Mucosa of stomach (tissue), 1 donor: ENCODE data around the gene MORC2.

Experiments used
- H3K27me3 ChIP-seq: one replicate; pipeline ENCODE4 v1.7.0; 2013; ENCODE audit warnings: mild to moderate bottlenecking, low read length; ENCODE audit not compliant: control insufficient read depth, insufficient read depth
- H3K36me3 ChIP-seq: one replicate; pipeline ENCODE4 v1.7.0; 2013; ENCODE audit warnings: low read length; ENCODE audit not compliant: control insufficient read depth, insufficient read depth
- H3K4me1 ChIP-seq: one replicate; pipeline ENCODE4 v1.7.0; 2013; ENCODE audit warnings: mild to moderate bottlenecking, low read length; ENCODE audit not compliant: control insufficient read depth, insufficient read depth
- H3K4me3 ChIP-seq: one replicate; pipeline ENCODE4 v1.7.0; 2013; ENCODE audit warnings: low read length
- H3K9ac ChIP-seq: one replicate; pipeline ENCODE4 v1.7.0; 2013; ENCODE audit warnings: mild to moderate bottlenecking, low read length, moderate library complexity
- H3K9me3 ChIP-seq: one replicate; pipeline ENCODE4 v1.7.0; 2013; ENCODE audit warnings: mild to moderate bottlenecking, low read length, moderate library complexity; ENCODE audit not compliant: control insufficient read depth
- donor health status: Pancreatic carcinoma.

Gene MORC2

DNA sequence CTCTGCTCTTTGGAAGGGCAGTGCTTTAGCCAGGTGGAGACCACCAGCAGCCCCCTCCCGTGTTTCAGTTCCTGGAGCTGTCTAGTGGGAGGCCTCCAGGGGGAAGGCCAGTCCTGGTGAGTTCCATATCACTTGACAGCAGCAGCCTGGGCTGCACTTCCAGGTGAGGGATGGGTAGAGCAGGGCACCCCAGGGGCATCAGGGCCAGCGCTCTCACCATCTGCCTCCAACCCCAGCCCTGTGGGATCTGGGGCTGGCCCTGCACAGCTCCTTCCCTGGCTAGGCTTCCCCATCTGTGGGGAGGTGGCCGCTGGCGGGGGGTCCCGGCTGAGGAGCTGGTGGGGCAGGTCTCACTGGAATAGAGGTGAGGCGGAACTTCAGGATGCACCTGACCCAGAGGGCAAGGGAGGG, 60.5 kb downstream of the MORC2 start:
- no peaks in the 10 kb centered on the region for H3K4me1 ChIP-seq
- no peak overlapping the region for H3K4me3 ChIP-seq
- H3K36me3 ChIP-seq, result no peaks in the 10 kb centered on the region
- no peaks in the 10 kb centered on the region for H3K9me3 ChIP-seq
- no peaks in the 10 kb centered on the region for H3K27me3 ChIP-seq
- no peak overlapping the region for H3K9ac ChIP-seq

DNA sequence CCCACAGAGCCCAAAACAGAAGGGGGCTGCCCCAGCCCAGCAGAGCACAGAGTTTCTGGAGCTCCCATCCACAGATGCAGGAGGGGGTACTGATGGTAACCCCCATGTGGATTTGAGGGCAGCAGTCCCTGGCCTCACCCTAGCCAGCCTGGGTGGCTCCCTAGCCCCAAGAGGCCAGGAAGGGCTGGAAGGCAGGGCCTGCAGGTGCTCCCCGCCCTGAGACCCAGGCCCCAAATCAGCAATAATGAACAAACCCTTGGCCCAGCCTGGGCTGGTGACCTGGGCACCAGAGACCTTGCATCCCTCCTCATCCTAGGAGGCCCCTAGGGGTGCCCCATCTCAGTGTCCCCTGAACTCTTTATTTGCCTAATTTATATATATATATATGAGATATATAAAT, 61.6 kb downstream of the MORC2 start:
- no peaks in the 10 kb centered on the region for H3K27me3 ChIP-seq
- no peak overlapping the region for H3K4me3 ChIP-seq
- no peaks in the 10 kb centered on the region for H3K9me3 ChIP-seq
- H3K9ac ChIP-seq, result no peak overlapping the region
- H3K4me1 ChIP-seq, result no peaks in the 10 kb centered on the region
- no peaks in the 10 kb centered on the region for H3K36me3 ChIP-seq

DNA sequence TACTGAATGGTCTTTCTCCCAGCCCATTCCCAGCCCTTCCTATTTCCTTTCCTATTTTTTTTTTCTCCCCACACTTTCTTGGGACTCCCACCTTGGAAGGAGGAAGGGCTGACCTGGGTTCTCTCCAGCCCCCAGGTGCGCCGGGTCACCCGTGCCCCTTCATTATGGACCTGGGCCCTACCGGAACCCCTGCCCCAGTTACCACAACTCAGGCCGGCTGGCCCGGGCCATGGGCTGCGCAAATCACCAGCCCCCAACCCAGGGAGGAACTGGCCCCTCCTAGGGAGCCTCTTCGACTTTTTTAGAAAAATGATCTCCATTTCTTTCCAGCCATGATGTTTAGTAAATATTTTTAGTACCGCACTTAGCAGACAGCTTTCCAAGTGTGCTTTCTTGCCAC, 62.2 kb downstream of the MORC2 start:
- H3K36me3 ChIP-seq, result no peaks in the 10 kb centered on the region
- H3K27me3 ChIP-seq, result no peaks in the 10 kb centered on the region
- H3K4me3 ChIP-seq, result no peak overlapping the region
- H3K4me1 ChIP-seq, result no peaks in the 10 kb centered on the region
- no peaks in the 10 kb centered on the region for H3K9me3 ChIP-seq
- no peak overlapping the region for H3K9ac ChIP-seq

DNA sequence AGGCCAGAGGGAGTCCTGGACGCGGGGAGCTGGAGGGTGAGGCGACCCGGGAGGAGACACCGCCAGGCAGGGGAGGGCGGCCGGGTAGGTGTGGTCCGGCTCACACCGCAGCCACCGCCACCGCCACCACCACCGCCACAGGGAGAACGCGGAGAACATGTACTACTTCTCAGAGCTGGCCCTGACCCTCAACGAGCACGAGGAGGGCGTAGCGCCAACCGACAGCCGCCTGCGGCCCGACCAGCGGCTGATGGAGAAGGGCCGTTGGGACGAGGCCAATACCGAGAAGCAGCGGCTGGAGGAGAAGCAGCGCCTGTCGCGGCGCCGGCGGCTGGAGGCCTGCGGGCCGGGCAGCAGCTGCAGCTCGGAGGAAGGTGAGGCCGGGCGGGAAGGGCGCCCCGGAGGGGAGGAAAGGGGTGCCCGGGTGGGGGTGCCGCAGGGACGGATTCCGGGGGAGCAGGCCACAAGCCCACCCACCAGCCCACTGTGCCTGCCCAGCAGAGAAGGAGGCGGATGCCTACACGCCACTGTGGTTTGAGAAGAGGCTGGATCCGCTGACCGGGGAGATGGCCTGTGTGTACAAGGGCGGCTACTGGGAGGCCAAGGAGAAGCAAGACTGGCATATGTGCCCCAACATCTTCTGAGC, 62.8 kb downstream of the MORC2 start:
- Histone ChIP-seq H3K27me3 (no peaks in the 10 kb centered on the region), H3K9me3 (no peaks in the 10 kb centered on the region), H3K4me1 (no peaks in the 10 kb centered on the region), H3K36me3 (no peaks in the 10 kb centered on the region), H3K4me3 (no peak overlapping the region), H3K9ac (no peak overlapping the region)

DNA sequence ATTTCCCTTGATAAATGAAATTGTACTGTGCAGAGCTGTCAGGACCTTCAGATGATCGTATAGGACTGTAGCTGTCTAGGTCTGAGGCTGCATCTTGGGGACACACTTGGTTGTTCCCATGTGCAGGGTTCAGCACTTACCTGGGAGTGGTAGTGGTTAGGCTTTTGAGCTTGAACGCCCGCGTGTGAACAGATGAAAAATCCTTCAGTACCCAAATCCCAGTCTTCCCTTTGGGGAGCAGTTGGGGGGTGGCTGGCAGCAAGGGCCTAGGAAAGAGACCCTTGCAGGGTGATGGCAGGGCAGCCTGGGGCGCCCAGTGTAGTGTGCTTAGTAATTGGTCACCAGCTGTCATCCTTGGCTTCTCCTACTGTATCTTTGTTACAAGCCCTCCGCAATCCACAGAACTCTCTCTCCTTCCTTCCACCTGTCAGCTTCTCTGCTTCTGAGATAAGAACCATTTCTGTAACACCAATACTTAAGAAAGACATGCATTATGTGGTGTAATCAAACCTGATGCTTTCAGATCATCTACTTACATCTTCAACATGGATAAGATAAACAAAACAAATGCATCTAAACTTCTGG, 64.6 kb downstream of the MORC2 start:
- H3K9me3 ChIP-seq, result no peaks in the 10 kb centered on the region
- no peak overlapping the region for H3K9ac ChIP-seq
- H3K4me1 ChIP-seq, result no peaks in the 10 kb centered on the region
- H3K36me3 ChIP-seq, result no peaks in the 10 kb centered on the region
- H3K27me3 ChIP-seq, result no peaks in the 10 kb centered on the region
- no peak overlapping the region for H3K4me3 ChIP-seq

DNA sequence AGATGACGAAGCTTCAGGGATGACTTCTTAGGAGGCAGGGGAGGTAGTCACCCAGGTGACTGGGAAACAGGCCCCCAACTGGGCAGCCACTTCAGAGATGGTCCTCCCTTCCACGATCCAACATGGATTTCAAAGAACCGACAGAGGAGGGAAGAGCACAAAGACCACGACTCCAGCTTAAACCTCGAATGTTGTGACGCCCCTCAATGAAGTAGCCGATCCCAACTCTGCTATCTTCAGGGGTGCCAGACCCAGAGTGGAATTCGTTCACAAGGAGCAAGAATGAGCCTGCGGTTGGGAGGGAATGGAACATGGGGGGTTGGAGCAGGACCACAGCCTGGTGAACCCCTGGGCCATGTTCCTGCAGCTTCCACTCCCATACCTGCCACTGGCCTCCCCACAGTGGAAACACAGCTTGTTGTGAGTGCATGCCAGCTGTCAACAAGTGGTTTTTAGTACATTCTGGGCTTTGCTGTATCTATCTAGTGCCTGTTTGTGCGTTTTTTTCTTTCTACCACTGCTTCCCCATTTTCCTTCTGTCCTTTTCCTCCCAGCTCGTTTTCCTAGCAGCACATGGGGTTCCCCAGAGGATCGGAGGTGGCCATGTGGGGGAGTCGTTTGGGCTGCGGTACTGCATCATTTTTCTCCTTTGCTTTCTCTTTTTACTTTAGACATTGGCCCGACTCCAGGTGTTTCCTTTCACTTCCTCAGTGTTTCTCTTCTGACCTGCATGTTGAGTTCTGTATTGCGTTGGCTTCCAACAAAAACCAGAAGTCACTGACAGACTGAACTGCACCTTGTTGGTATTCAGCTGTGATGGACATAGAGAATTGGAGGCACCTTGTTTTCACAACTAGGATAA, 65.8 kb downstream of the MORC2 start:
- Histone ChIP-seq H3K27me3 (no peaks in the 10 kb centered on the region), H3K9me3 (no peaks in the 10 kb centered on the region), H3K9ac (no peak overlapping the region), H3K4me1 (no peaks in the 10 kb centered on the region), H3K36me3 (no peaks in the 10 kb centered on the region), H3K4me3 (no peak overlapping the region)

DNA sequence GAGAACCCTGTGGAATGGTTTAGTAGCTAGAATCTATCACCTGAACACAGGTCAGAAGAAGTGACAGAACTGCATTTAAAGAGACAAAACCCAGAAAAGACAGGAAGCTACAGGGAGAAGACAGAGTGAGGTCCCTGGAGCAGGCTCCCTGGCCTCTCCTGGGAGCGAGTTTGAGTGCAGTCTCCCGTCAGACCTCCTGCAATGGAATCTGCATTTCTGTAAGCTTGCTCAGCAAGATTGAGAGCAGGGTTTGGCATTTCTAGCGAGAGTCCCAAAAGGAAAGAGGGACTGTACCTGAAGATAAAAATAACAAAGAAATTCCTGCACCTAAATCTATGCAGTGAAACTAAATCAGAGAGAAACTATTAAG, 74.2 kb downstream of the MORC2 start:
- no peaks in the 10 kb centered on the region for H3K4me1 ChIP-seq
- H3K9me3 ChIP-seq, result no peaks in the 10 kb centered on the region
- no peak overlapping the region for H3K9ac ChIP-seq
- no peaks in the 10 kb centered on the region for H3K27me3 ChIP-seq
- H3K4me3 ChIP-seq, result no peak overlapping the region
- no peaks in the 10 kb centered on the region for H3K36me3 ChIP-seq

DNA sequence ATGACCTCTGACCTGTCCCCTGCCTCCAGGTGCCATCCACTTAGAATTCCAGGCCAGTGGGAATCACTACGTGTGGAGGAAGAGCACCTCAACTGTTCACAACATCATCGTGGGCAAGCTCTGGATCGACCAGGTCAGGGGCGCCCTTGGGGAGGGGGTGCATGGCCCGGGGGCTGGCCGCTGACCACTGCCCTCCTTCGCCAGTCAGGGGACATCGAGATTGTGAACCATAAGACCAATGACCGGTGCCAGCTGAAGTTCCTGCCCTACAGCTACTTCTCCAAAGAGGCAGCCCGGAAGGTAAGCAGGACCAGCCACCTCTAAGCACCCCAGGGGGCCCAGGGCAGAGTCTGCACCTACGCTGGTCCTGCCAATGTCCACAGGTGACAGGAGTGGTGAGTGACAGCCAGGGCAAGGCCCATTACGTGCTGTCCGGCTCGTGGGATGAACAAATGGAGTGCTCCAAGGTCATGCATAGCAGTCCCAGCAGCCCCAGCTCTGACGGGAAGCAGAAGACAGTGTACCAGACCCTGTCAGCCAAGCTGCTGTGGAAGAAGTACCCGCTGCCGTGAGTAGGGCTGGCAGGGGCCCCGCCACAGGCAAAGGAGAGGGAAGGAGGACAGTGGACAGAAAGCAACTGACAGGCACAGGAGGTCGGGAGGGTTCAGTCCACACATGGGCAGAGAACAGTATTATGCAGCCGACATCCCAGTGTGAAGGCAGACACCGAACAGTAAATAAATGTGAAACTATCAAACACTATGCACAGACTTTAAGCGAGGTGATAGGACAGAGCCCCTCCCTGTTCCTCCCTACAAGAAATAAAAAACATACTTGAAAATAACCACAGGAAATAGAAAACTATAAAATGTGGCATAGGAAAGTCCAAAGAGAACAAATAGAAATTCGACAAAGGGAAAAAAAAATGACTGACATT, 74.9 kb downstream of the MORC2 start:
- no peaks in the 10 kb centered on the region for H3K36me3 ChIP-seq
- H3K4me1 ChIP-seq, result no peaks in the 10 kb centered on the region
- no peaks in the 10 kb centered on the region for H3K27me3 ChIP-seq
- H3K9me3 ChIP-seq, result no peaks in the 10 kb centered on the region
- H3K4me3 ChIP-seq, result no peak overlapping the region
- H3K9ac ChIP-seq, result no peak overlapping the region

DNA sequence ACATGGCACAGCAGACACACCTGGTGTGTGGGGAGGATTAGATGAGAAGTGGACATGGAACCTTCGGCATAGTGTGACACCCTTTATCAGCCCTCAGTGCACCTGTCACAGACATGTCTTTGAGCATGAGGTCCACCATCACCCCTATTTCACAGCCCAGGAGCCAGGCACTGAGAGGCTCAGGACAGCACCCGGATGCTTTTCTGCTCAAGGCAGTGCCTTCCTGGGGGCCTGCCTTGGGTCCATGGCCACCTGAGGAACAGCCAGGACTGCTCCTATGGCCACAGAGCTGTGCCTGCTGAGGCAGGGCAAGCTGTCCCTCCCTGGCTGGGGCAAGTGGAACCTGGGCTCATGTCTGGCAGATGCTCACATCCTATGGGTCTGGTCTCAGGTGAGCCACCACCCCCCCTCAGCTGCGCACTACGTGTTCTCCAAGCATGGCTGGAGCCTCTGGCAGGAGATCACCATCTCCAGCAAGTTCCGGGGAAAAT, 75.8 kb downstream of the MORC2 start:
- Histone ChIP-seq H3K27me3 (no peaks in the 10 kb centered on the region), H3K4me1 (no peaks in the 10 kb centered on the region), H3K4me3 (no peak overlapping the region), H3K36me3 (no peaks in the 10 kb centered on the region), H3K9me3 (no peaks in the 10 kb centered on the region), H3K9ac (no peak overlapping the region)

DNA sequence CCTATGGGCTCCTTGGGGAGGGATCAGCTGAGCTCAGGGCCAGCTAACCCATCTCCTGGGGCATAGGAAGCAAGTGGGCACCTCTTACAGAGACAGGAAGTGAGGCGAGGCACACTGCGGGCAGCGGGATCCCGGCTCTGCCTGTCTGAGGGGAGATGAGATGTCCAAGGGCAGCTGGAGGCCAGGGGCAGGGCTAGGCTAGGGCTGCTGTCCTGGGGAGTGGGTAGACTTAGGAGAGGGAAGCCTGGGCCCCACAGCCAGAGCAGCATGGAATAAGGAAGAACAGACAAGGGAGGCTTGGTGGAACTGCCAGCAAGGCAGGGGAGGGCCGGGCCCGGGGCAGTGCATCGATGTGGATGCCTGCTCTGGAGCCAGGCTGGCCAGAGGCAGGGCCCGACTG, 76.3 kb downstream of the MORC2 start:
- H3K36me3 ChIP-seq, result no peaks in the 10 kb centered on the region
- H3K4me1 ChIP-seq, result no peaks in the 10 kb centered on the region
- H3K27me3 ChIP-seq, result no peaks in the 10 kb centered on the region
- H3K4me3 ChIP-seq, result no peak overlapping the region
- H3K9ac ChIP-seq, result no peak overlapping the region
- H3K9me3 ChIP-seq, result no peaks in the 10 kb centered on the region

DNA sequence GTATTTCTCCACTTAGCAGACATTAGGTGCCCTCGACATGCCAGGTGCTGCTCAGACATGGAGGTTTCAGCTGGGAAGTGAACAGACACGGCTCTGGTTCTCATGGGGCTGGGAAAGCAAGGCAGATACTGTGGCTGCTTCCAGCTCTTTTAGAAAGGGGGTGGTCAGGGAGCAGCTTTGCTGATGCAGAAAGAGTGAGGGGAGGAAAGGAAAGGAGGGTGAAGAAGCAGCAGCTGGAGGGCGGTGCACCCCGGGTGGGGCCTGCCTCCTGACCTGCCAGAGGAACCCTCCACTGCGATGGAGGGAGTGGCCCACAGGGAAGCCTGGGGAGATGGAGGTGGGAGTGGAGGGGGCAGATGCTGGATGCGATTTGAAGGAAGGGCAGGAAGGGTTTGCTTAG, 76.8 kb downstream of the MORC2 start:
- Histone ChIP-seq H3K36me3 (no peaks in the 10 kb centered on the region), H3K9me3 (no peaks in the 10 kb centered on the region), H3K4me3 (no peak overlapping the region), H3K4me1 (no peaks in the 10 kb centered on the region), H3K9ac (no peak overlapping the region), H3K27me3 (no peaks in the 10 kb centered on the region)
